Common myeloid progenitor, CD34-positive (primary cell): ENCODE measurements around the gene HDGFL2.

Experiments
- CTCF ChIA-PET: fragments of 350-600 bp; sonication (Branson Sonifier 250); formaldehyde crosslinking; loops from one replicate; lab custom pipeline; 2021; ENCODE audit warnings: antibody characterized with exemption; lab: Charles Lee
- POLR2A ChIA-PET: fragments of 350-600 bp; sonication (Branson Sonifier 250); formaldehyde crosslinking; loops from one replicate; lab custom pipeline; 2021; ENCODE audit warnings: antibody characterized with exemption; lab: Charles Lee
- DNase-seq, 3 donors: peaks; one replicate each; pipeline versions ENCODE4 v3.0.0 to v3.0.0-alpha.2; 2013
- H3K27ac ChIP-seq, 2 experiments: 1 replicate in 1 of 2; 2 replicates in 1 of 2; pipeline ENCODE4 v1.7.0; 2013; ENCODE audit warnings: inconsistent platforms in 2 of 2, low read length in 2 of 2, mild to moderate bottlenecking in 2 of 2, low read depth in 1 of 2, moderate library complexity in 1 of 2; ENCODE audit not compliant: severe bottlenecking in 2 of 2, insufficient read depth in 1 of 2, poor library complexity in 1 of 2
- H3K27me3 ChIP-seq, 5 experiments: replicated peaks in 2 of 5; 1 replicate in 3 of 5; 2 replicates in 2 of 5; pipeline versions ENCODE4 v1.6.1 to v1.7.0; 2013; ENCODE audit warnings: low read length in 4 of 5, mild to moderate bottlenecking in 2 of 5, moderate library complexity in 2 of 5, inconsistent platforms in 1 of 5; ENCODE audit not compliant: insufficient read depth in 5 of 5, control insufficient read depth in 4 of 5
- H3K36me3 ChIP-seq, 4 experiments: 1 replicate in 2 of 4; 2 replicates in 2 of 4; pipeline versions ENCODE4 v1.6.1 to v1.7.0; 2013; ENCODE audit warnings: low read length in 3 of 4, control low read depth in 1 of 4, mild to moderate bottlenecking in 1 of 4; ENCODE audit not compliant: control insufficient read depth in 4 of 4, insufficient read depth in 4 of 4
- H3K4me1 ChIP-seq, 4 experiments: 1 replicate in 3 of 4; 2 replicates in 1 of 4; pipeline versions ENCODE4 v1.6.1 to v1.7.1; 2013; ENCODE audit warnings: low read length in 3 of 4, mild to moderate bottlenecking in 3 of 4, control low read depth in 1 of 4, inconsistent platforms in 1 of 4, moderate library complexity in 1 of 4; ENCODE audit not compliant: control insufficient read depth in 4 of 4, insufficient read depth in 4 of 4; ENCODE audit errors: control extremely low read depth in 1 of 4
- H3K4me3 ChIP-seq, 7 experiments: 1 replicate in 4 of 7; 2 replicates in 3 of 7; pipeline versions ENCODE4 v1.5.1 to v1.7.0; 2013; ENCODE audit warnings: mild to moderate bottlenecking in 7 of 7, low read length in 6 of 7, moderate library complexity in 6 of 7, inconsistent platforms in 2 of 7, low read depth in 2 of 7, control low read depth in 1 of 7; ENCODE audit not compliant: insufficient read depth in 4 of 7, control insufficient read depth in 1 of 7; ENCODE audit errors: extremely low read depth in 1 of 7
- H3K9me3 ChIP-seq, 5 experiments: 1 replicate in 4 of 5; 2 replicates in 1 of 5; pipeline versions ENCODE4 v1.6.1 to v1.7.1; 2013; ENCODE audit warnings: low read length in 4 of 5, mild to moderate bottlenecking in 2 of 5, inconsistent platforms in 1 of 5, low read depth in 1 of 5, moderate library complexity in 1 of 5; ENCODE audit not compliant: control insufficient read depth in 4 of 5, insufficient read depth in 2 of 5; ENCODE audit errors: control extremely low read depth in 1 of 5
- WGBS: methylation state at CpG from one replicate; pipeline ENCODE4 v1.1.5; 2013; ENCODE audit not compliant: insufficient coverage; 5-methylcytosine and 5-hydroxymethylcytosine counted together

Gene HDGFL2

DNA sequence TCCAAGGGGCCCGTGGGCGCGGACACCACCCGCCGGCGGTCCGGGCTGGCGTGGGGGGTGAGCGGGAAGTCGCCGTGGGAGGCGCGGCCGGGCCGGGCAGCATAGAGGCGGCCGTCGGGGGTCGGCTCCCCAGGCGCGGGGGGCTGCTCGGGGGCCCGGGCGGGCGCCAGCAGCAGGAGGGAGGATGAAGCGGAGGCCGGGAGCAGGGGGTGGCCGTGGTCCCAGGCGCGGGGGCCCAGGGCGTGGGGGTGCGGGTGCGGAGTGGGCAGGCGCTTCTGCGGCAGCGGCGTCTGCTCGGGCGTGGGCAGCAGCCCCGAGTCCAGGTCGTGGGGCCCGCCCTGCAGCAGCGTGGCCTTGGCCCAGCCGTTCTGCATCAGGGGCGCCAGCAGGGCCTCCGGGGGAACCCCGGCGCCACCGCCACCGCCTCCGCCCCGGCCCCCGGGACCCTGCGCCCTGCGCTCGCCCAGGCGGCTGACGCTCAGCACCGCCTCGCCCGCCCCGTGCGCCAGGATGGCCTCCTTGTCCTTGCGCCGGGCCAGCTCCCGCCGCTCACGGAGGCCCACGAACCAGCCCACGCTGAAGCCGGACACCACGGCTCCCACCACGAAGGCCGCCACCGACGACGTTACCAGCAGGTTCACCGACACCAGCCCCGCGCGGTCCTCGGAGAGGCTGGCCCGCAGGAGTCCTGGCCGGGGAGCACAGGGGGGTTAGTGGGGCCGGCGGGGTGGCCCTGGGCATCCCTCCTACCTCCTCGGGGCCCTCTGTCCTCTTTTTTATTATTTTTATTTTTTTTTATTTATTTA is 71.9 kb downstream of the HDGFL2 start:
- Histone ChIP-seq H3K9me3 (no peaks in the 10 kb centered on the region), H3K27ac (no peak overlapping the region), H3K27me3 (no peaks in the 10 kb centered on the region), H3K4me1 (peaks cover 2 to 16% (median 9%) of the 10 kb centered on the region in 4 experiments), H3K4me3 (no peak overlapping the region), H3K36me3 (no peaks in the 10 kb centered on the region)
- ChIA-PET CTCF (interaction anchor here (1.1 kb wide), 2 partner anchors 12 to 29 kb away, joined by 3 read pairs; no protein-coding TSS in a partner anchor), POLR2A (no interaction called here)
- WGBS: 95% methylated on average over 58 of the region's 87 CpGs
- DNase-seq: no peak

DNA sequence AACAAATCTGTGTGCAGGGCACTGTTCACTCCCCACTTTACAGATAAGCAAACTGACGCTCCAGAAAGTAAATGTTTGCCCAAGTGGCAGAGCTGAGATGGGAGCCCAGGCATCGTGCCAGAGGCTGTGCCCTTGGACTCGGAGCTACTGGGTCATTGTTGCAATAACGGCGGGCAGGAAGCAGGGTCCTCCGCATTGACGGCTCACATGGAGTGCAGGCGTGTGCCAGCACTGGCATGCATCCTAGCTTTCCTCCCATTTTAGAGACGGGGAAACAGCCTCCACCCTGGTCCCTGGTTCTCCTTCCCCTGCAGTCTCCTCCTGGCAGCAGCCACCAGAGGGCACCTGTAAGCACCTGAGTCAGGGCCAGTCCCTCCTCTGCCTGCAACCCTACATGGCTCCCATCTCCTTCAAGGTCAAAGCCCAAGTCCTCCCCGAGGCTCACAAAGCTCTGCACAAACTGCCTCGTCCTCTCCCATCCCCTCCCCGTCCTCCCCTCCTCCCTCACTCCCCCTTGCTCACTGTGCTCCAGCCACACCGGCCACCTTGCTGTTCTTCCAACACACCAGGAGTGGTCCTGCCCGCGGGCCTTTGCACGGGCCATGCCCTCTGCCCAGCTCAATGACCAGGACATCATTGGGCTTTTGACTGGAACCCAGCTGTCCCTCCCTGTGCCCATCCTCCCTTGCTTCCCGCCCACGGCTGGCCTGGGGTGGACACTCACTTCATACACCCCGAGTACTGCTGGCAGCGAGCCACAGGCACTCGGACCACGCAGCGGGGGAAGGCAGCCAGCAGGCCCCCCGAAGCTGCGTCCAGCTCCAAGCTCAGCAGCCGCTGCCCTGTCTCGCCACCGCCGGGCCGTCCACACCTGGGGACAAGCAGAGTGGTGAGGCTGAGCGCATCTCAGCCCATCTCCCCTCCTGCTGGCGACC is 75.5 kb downstream of the HDGFL2 start:
- no peak overlapping the region for H3K4me3 ChIP-seq
- H3K27me3 ChIP-seq: no peaks in the 10 kb centered on the region

DNA sequence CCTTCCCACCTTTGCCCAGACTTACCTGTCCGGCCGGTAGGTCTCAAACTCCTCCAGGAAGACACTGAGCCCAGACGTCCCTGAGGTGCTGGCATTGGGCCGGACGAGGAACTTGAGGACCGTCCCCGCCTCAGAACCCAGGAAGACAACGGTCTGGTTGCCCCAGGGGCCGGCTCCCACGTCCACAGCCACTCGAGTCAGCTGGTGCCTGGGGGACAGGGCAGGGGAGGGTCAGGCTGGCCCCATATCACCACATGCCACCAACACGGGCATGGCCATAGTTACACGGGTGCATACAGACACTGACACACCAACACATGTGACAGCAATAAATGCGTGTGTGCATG is 76.1 kb downstream of the HDGFL2 start:
- no peaks in the 10 kb centered on the region for H3K27me3 ChIP-seq
- H3K9me3 ChIP-seq: no peaks in the 10 kb centered on the region
- ChIA-PET CTCF (interaction anchor here (0.7 to 1.2 kb wide), 3 partner anchors 13 to 25 kb away, joined by 3 to 4 read pairs (median 4); no protein-coding TSS in a partner anchor), POLR2A (no interaction called here)
- 89% methylated on average over 14 of the region's 14 CpGs for WGBS
- H3K36me3 ChIP-seq: no peaks in the 10 kb centered on the region
- no peak overlapping the region for H3K27ac ChIP-seq
- H3K4me1 ChIP-seq: no peaks in the 10 kb centered on the region
- DNase-seq: no peak
- H3K4me3 ChIP-seq: no peak overlapping the region

More for the DNA sequence above, 75.5 kb downstream of the HDGFL2 start:
- no peak for DNase-seq
- Histone ChIP-seq H3K36me3 (no peaks in the 10 kb centered on the region), H3K4me1 (no peaks in the 10 kb centered on the region), H3K9me3 (no peaks in the 10 kb centered on the region), H3K27ac (no peak overlapping the region)
- ChIA-PET CTCF (interaction anchor here (0.6 to 1.2 kb wide), 5 partner anchors 12 to 142 kb away, joined by 3 to 4 read pairs (median 3); no protein-coding TSS in a partner anchor), POLR2A (no interaction called here)
- 92% methylated on average over 27 of the region's 32 CpGs for WGBS

DNA sequence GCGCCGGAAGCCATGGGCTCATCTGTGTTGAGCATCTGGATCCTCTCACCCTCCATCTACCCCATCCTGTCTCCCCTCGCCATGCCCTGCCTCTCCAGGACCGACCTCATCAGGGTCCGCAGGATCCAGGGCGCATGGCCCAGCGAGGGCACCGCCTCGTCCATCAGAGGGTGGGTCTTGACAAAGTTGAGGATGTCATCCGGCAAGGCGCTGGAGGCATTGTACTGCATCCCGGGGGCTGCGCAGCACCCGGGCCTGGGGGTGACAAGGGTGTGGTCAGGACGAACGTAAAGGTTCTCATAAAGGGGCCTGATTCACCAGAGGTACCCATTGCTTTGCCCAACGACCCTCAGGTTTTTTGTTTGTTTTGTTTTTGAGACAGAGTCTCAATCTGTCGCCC is 77.9 kb downstream of the HDGFL2 start:
- Histone ChIP-seq H3K36me3 (no peaks in the 10 kb centered on the region), H3K9me3 (no peaks in the 10 kb centered on the region), H3K4me3 (no peak overlapping the region), H3K27me3 (no peaks in the 10 kb centered on the region), H3K27ac (no peak overlapping the region), H3K4me1 (no peaks in the 10 kb centered on the region)
- ChIA-PET CTCF (no interaction called here), POLR2A (no interaction called here)
- WGBS: 93% methylated on average over 16 of the region's 18 CpGs
- DNase-seq: no peak

DNA sequence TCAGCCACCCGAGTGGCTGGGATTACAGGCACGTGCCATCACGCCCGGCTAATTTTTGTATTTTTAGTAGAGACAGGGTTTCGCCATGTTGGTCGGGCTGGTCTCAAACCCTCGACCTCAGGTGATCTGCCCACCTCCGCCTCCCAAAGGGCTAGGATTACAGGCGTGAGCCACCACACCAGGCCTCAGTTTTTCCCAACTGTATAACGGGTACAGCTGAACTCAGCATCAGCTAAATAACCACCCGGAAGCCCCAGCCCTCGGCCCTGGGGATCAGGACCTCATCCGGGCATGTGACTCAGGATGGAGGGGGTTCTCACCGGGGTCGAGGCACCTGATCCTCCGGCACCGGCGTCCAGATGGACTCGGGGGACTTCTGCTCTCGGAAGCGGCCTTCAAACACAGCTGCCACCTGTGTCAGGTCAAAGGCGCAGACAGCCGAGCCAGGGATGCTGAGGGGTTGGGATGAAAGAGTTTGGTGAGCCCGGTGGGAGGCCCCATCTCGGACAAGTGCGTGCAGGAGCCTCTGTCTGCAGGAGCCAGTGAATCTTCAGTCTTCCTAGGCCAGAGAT is 78.5 kb downstream of the HDGFL2 start:
- Histone ChIP-seq H3K27me3 (no peaks in the 10 kb centered on the region), H3K27ac (no peak overlapping the region), H3K4me1 (no peaks in the 10 kb centered on the region), H3K4me3 (no peak overlapping the region), H3K9me3 (no peaks in the 10 kb centered on the region), H3K36me3 (no peaks in the 10 kb centered on the region)
- DNase-seq: no peak
- 96% methylated on average over 21 of the region's 26 CpGs for WGBS
- ChIA-PET CTCF (no interaction called here), POLR2A (no interaction called here)
